HG02759 (cell line): Measurements from ENCODE around the gene CTAG1A.
"Not testable (repeated sequence)": the region's sequence is repeated elsewhere in the genome, so short reads cannot be mapped to it uniquely, and the experiment has no call there.

ENCODE experiments used
- ATAC-seq: cut with Tn5 transposase; IDR thresholded peaks from one replicate; pipeline ENCODE4 v1.9.1; 2021; ENCODE audit warnings: mild to moderate bottlenecking, moderate library complexity; ENCODE audit not compliant: unreplicated experiment

CTAG1A gene

GRCh38 chrX:154611146-154611545, 26.2 kb downstream of the CTAG1A start:
- ATAC-seq = not testable (repeated sequence)

DNA sequence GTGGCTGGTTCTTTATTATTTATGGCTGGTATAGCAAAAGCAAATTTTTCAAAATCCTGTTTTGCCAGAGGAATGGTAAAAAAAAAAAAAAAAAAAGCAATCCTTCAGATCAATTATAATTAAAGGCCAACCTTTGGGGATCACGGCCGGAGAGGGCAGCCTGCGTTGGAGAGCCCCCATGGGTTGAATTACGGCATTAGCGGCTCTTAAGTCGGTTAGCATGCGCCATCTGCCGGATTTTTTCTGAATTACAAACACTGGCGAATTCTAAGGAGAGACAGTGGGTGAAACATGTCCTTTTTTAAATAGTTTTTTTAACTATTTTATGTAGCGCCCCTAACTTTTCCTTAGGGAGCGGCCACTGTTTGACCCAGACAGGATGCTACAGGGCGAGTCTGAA, 28.7 kb downstream of the CTAG1A start:
- not testable (repeated sequence) for ATAC-seq

- not testable (repeated sequence) for ATAC-seq
Observed at GRCh38 chrX:154619182-154619581, 34.2 kb downstream of the CTAG1A start, which contains the start of gene CTAG1B. TSS of gene CTAG1B (minus strand) at chrX:154619282. CDS start at chrX:154619218, 64 bp downstream.

DNA sequence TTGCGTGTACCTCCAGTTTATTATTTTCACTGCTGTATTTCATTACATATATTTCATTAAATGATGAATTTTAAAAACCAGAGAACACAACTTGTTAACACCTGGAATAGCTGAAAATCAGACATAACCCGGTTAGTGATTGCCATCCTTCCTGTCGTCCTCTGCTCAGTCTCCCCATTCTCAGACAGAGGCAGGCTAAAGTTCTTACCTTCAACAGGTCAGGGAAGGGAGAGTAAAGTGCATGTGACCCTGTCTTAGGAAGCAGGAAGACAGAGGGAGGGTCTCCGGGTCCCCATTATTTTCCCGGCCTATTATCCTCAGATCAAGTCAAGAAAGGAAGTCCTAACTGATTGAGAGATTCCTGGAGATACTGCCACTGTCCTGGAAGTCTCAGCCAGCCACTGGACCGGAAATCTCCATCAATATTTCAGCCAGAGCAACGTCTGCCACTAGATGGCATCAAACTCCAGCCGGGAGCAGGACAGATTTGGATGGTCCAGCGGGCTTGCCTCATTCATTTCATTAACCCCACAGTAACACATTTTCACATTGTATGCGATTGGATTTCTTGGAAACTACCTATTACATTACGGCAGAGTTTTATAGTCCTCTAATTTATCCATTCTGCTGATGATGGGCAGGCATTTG, 36.0 kb downstream of the CTAG1A start:
- not testable (repeated sequence) for ATAC-seq

- not testable (repeated sequence) for ATAC-seq
Observed at GRCh38 chrX:154628960-154629359, 44.0 kb downstream of the CTAG1A start.

DNA sequence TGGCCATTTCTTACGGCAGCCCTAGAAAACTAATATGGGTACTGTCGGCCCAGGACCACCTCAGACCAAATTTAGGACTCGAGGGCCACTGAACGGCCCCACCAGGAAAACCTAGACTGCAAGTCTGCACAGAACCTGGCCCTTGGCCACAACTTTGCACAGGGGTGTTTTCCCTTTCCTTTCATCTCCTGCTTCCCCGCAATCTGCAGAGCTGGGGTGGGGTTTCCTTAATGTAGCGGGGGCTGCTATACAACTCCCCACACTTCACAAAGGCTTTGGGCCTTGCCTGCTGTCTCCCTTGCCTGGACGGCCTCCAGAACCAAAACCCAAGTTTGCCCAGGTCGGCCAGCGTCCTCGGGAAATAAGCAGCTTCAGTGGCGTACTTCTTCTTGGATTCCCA, 46.0 kb downstream of the CTAG1A start:
- not testable (repeated sequence) for ATAC-seq

DNA sequence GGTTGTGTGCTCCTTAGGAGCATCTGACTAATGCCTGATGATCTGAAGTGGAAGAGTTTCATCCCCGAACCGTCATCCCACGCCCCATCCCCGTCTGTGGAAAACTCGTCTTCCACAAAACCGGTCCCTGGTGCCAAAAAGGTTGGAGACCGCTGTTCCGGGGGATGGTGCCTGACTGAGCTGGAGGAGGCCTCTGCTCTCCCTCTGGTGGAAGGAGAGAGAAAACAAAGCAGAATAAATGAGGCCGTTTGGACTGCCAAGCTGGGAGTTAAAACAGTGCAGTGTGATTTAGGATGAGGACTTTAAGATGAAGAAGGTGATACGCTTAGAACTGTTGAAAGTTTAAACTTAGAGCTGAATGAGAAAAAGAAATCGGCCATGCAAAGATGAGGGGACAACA, 48.7 kb downstream of the CTAG1A start:
- ATAC-seq = not testable (repeated sequence)
